Transverse colon (tissue), 4 donors: ENCODE measurements around the gene GOLGA6A. TPM values are rescaled to one million over a fixed set of nuclear protein-coding genes. Genes with fewer than 3 reads are reported as not detected.

Experiments used
- DNase-seq: peaks from one replicate; pipeline ENCODE4 v3.0.0-alpha.2; 2019
- H3K27ac ChIP-seq, 4 donors: fragments of 200-600 bp; sonication (generic); 2 replicates each; pipeline ENCODE4 v1.5.1; 2016 to 2018; ENCODE audit warnings: inconsistent platforms in 4 of 4
- H3K27me3 ChIP-seq: fragments of 200-600 bp; sonication (generic); 2 replicates; pipeline ENCODE4 v1.5.1; 2017; ENCODE audit warnings: inconsistent platforms
- H3K36me3 ChIP-seq, 4 donors: fragments of 200-600 bp; sonication (generic); 2 replicates each; pipeline ENCODE4 v1.5.1; 2017 to 2019; ENCODE audit warnings: inconsistent platforms in 4 of 4
- H3K4me1 ChIP-seq, 4 donors: fragments of 200-600 bp; sonication (generic); 2 replicates each; pipeline ENCODE4 v1.5.1; 2017 to 2020; ENCODE audit warnings: inconsistent platforms in 4 of 4
- H3K4me3 ChIP-seq, 4 donors: fragments of 200-600 bp; sonication (generic); 1 replicate in 1 of 4; 2 replicates in 3 of 4; pipeline versions ENCODE4 v1.5.1 to v1.6.1; 2017 to 2019; ENCODE audit warnings: inconsistent platforms in 4 of 4
- H3K9me3 ChIP-seq, 2 donors: fragments of 200-600 bp; sonication (generic); 2 replicates each; pipeline ENCODE4 v1.5.1; 2017 to 2019; ENCODE audit warnings: inconsistent platforms in 2 of 2
- CTCF ChIP-seq, 5 experiments: fragments of 200-600 bp in 3 of 5; fragments of 450-650 bp in 2 of 5; sonication (generic) in 3 of 5; IDR thresholded peaks; 1 replicate in 2 of 5; 2 replicates in 3 of 5; pipeline ENCODE4 v1.5.1; 2016 to 2017; ENCODE audit warnings: antibody characterized with exemption in 5 of 5, inconsistent platforms in 3 of 5, mild to moderate bottlenecking in 2 of 5, moderate library complexity in 1 of 5
- EP300 ChIP-seq: sonication (generic); formaldehyde crosslinking; IDR thresholded peaks from one replicate; pipeline ENCODE4 v1.6.1; 2017; ENCODE audit warnings: antibody characterized with exemption, low read depth
- POLR2A ChIP-seq: fragments of 450-650 bp; IDR thresholded peaks from one replicate; pipeline ENCODE4 v1.6.1; 2016; ENCODE audit warnings: antibody characterized with exemption, mild to moderate bottlenecking, moderate library complexity
- POLR2AphosphoS5 ChIP-seq, 3 donors: sonication (generic); formaldehyde crosslinking; IDR thresholded peaks; one replicate each; pipeline ENCODE4 v1.6.1; 2016; ENCODE audit warnings: antibody characterized with exemption in 3 of 3
- WGBS, 2 donors: methylation state at CpG; one replicate each; pipeline ENCODE4 v1.1.5; 2018; ENCODE audit warnings: low coverage in 1 of 2; 5-methylcytosine and 5-hydroxymethylcytosine counted together
- in situ Hi-C, 4 donors: fragments of 200-750 bp; cut with MboI; loops; one replicate each; pipeline versions ENCODE4 v1.15.0 to v1.15.1; 2017; ENCODE audit warnings: low sequenced_read_pairs in 3 of 4, low pct_ligation_motif_present in 1 of 4, low pct_unique_long_range_greater_than_20kb in 1 of 4
- intact Hi-C: fragments of 100-400 bp; cut with DNase I; formaldehyde crosslinking; loops from one replicate; pipeline ENCODE4 v1.15.1; 2023; ENCODE audit warnings: low total_unique reads
- total RNA-seq, 4 donors: library from RNA; depleted of rRNA; stranded (reverse); fragments of >200 nt; gene quantifications; one replicate each; pipeline ENCODE4 v1.1.0, GENCODE V29; 2016

The GOLGA6A gene
- total RNA-seq, 4 donors from 2014 or later = not detected

GRCh38 chr15:74050556-74051234 is 31.7 kb downstream of the GOLGA6A start:
- no peak for TF ChIP-seq POLR2A
- no peak for TF ChIP-seq EP300
- TF ChIP-seq POLR2AphosphoS5 (IDR thresholded peaks at IDR 0.05) = no peak
- no peak for TF ChIP-seq CTCF (IDR thresholded peaks at IDR 0.05)
- 75 to 89% methylated on average over 8 of the region's 8 CpGs for WGBS, 2 donors
- intact Hi-C loops (no loop called here), in situ Hi-C loops (loop anchor here in 2 of 4 donors (10.0 to 25.0 kb wide), 2 partner anchors 74 to 1262 kb away; no protein-coding TSS in a partner anchor)
- H3K27ac ChIP-seq = peak overlapping the region; percentile 71 to 84 (median 78)
- no peak for DNase-seq
- H3K36me3 ChIP-seq = no peaks in the 10 kb centered on the region
- H3K4me1 ChIP-seq = peaks cover 10 to 49% (median 26%) of the 10 kb centered on the region in 4 donors
- H3K9me3 ChIP-seq = no peaks in the 10 kb centered on the region
- H3K4me3 ChIP-seq = no peak overlapping the region
- H3K27me3 ChIP-seq = no peaks in the 10 kb centered on the region

GRCh38 chr15:74050127-74050526 is 32.2 kb downstream of the GOLGA6A start:
- in situ Hi-C loops (loop anchor here in 2 of 4 donors (10.0 to 25.0 kb wide), 2 partner anchors 75 to 1262 kb away; no protein-coding TSS in a partner anchor), intact Hi-C loops (no loop called here)
- peak overlapping the region; percentile 71 to 84 (median 78) for H3K27ac ChIP-seq
- H3K27me3 ChIP-seq = no peaks in the 10 kb centered on the region
- no peak for DNase-seq
- no peaks in the 10 kb centered on the region for H3K9me3 ChIP-seq
- 68 to 100% methylated on average over 2 to 5 of the region's 5 CpGs for WGBS, 2 donors
- H3K36me3 ChIP-seq = no peaks in the 10 kb centered on the region
- peaks cover 10 to 49% (median 26%) of the 10 kb centered on the region in 4 donors for H3K4me1 ChIP-seq
- no peak for TF ChIP-seq CTCF (IDR thresholded peaks at IDR 0.05)
- no peak for TF ChIP-seq POLR2AphosphoS5 (IDR thresholded peaks at IDR 0.05)
- no peak for TF ChIP-seq EP300
- TF ChIP-seq POLR2A = no peak
- H3K4me3 ChIP-seq = no peak overlapping the region

- TF ChIP-seq POLR2AphosphoS5 (IDR thresholded peaks at IDR 0.05) (no peak), CTCF (IDR thresholded peaks at IDR 0.05) (no peak), POLR2A (no peak), EP300 (no peak)
- 74% methylated on average over 7 of the region's 7 CpGs; no CpG with 5 or more reads in 1 of the 2 donors for WGBS, 2 donors
- DNase-seq = no peak
- H3K27me3 ChIP-seq = no peaks in the 10 kb centered on the region
- H3K9me3 ChIP-seq = no peaks in the 10 kb centered on the region
- in situ Hi-C loops (no loop called here), intact Hi-C loops (no loop called here)
- H3K4me1 ChIP-seq = peaks cover 4 to 23% (median 9%) of the 10 kb centered on the region in 4 donors
- no peaks in the 10 kb centered on the region for H3K36me3 ChIP-seq
- H3K4me3 ChIP-seq = no peak overlapping the region
- no peak overlapping the region for H3K27ac ChIP-seq
These were observed 36.1 kb downstream of the GOLGA6A start for GRCh38 chr15:74046275-74046674.

GRCh38 chr15:74045636-74046274 is 36.6 kb downstream of the GOLGA6A start:
- TF ChIP-seq POLR2A = no peak
- no peak for TF ChIP-seq POLR2AphosphoS5 (IDR thresholded peaks at IDR 0.05)
- TF ChIP-seq CTCF (IDR thresholded peaks at IDR 0.05) = no peak
- TF ChIP-seq EP300 = no peak
- no peak overlapping the region for H3K4me3 ChIP-seq

More at GRCh38 chr15:74045636-74046274, 36.6 kb downstream of the GOLGA6A start:
- in situ Hi-C loops = no loop called here
- intact Hi-C loops = no loop called here
- no peak for DNase-seq
- H3K27ac ChIP-seq = no peak overlapping the region
- no peaks in the 10 kb centered on the region for H3K9me3 ChIP-seq
- WGBS, 2 donors = 76% methylated on average over 7 of the region's 7 CpGs; no CpG with 5 or more reads in 1 of the 2 donors
- H3K27me3 ChIP-seq = no peaks in the 10 kb centered on the region
- peaks cover 4 to 23% (median 8%) of the 10 kb centered on the region in 4 donors for H3K4me1 ChIP-seq
- no peaks in the 10 kb centered on the region for H3K36me3 ChIP-seq
